Measurements from ENCODE around the gene ARHGAP35. TPM values are rescaled to one million over a fixed set of nuclear protein-coding genes. Genes with fewer than 3 reads are reported as not detected.
A peak's percentile ranks its signal among the peaks of the same experiment; 100 is the strongest.

The ARHGAP35 gene
- total and polyA plus RNA-seq, 10 of the 15 experiments (the other 5 are each of a cell fraction or from before 2014, with no cell fraction given), result 0.85 to 29.9 (median 11.5) TPM

- TF ChIP-seq E4F1 (IDR thresholded peaks at IDR 0.05; ENCODE audit: borderline replicate concordance, partially characterized antibody) (peak; percentile 53), EED (IDR thresholded peaks at IDR 0.05; ENCODE audit: low read depth) (peak; percentile 68; the same call in 1 of the 2 replicates), PRDM15 (CRISPR knock-in tag; IDR thresholded peaks at IDR 0.05) (no peak), ZNF207 (IDR thresholded peaks at IDR 0.05; ENCODE audit: borderline replicate concordance) (0 out of 2 replicates have a peak, but pooled peaks have one; percentile 80), GATAD2B (conservative IDR thresholded peaks at IDR 0.05; ENCODE audit: low read depth) (0 out of 2 replicates have a peak, but pooled peaks have one; percentile 60), EP300 (IDR thresholded peaks at IDR 0.05; ENCODE audit: borderline replicate concordance in 1 of 2, control insufficient read depth in 1 of 2, low read depth in 2 of 2, low read length in 2 of 2) (0 out of 4 replicates have a peak, but pooled peaks of 1 of the 2 experiments have one; percentile 25), CUX1 (IDR thresholded peaks at IDR 0.05; ENCODE audit: insufficient replicate concordance, low read depth, low read length) (no peak), REST (IDR thresholded peaks at IDR 0.05; ENCODE audit: low read depth, low read length) (no peak)
Observed at GRCh38 chr19:46850228-46851203, 10.3 kb upstream of the ARHGAP35 start, which contains the start of gene AP2S1 (continued).

All from GM12878 (cell line).